Bladder microvascular endothelial cell (primary cell): Measurements from ENCODE around the gene OR4N2. TPM values are rescaled to one million over a fixed set of nuclear protein-coding genes. Genes with fewer than 3 reads are reported as not detected.

Experiments used
- total RNA-seq: library from RNA; depleted of rRNA; stranded (reverse); fragments of >200 nt; gene quantifications from 2 replicates; pipeline ENCODE4 v1.2.3, GENCODE V29; 2014

OR4N2 gene, protein sequence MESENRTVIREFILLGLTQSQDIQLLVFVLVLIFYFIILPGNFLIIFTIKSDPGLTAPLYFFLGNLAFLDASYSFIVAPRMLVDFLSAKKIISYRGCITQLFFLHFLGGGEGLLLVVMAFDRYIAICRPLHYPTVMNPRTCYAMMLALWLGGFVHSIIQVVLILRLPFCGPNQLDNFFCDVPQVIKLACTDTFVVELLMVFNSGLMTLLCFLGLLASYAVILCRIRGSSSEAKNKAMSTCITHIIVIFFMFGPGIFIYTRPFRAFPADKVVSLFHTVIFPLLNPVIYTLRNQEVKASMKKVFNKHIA
- not detected in 2 replicates for total RNA-seq

GRCh38 chr14:19803470-19803869 lies at the start of gene OR4N2:
Gene OR4N2, plus strand, starts transcription at chr14:19803770. Its CDS starts 23,679 bp downstream, at chr14:19827449.

GRCh38 chr14:19773204-19773603 lies 30.4 kb upstream of the OR4N2 start, which contains the start of gene OR4M1:
Gene OR4M1, plus strand, starts transcription at chr14:19773504. Its CDS starts 6,819 bp downstream, at chr14:19780323.

DNA sequence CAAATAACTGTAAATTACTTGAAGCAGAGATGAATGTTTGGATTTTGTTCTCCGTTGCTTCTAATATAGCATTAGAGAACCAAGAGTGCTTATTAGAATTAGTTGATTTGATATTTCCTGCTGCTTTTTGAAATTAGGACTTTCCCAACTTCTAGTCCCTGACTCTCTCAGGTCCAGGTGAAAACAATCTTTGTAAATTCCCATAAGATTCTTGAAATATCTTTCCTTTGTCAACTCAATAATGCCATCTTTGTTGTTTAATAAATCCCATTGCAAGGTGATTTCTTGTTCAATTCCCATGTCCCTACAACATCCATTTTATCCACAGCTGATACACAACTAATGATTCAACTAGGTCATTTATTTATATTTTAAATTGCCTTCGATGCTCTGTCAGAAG lies 71.3 kb downstream of the OR4N2 start, which contains the start of gene OR4K2:
OR4K2 (plus strand) TSS at position 301 of the 400 bp plus-strand sequence. CDS start 1,126 bp downstream, outside the sequence.

Other genes starting within 250 kb of the OR4N2 start
- gene OR11H2, start 89.9 kb upstream of the OR4N2 start, total RNA-seq, result not detected in 2 replicates
- gene OR4Q3, start 60.2 kb upstream of the OR4N2 start, total RNA-seq, result not detected in 2 replicates
- gene OR4M1, start 30.3 kb upstream of the OR4N2 start, total RNA-seq, result not detected in 2 replicates
- gene OR4K2, start 71.4 kb downstream of the OR4N2 start, total RNA-seq, result not detected in 2 replicates
- gene OR4K5, start 116.8 kb downstream of the OR4N2 start, total RNA-seq, result not detected in 2 replicates
- gene OR4K1, start 127.1 kb downstream of the OR4N2 start, total RNA-seq, result not detected in 2 replicates
- gene OR4K15, start 171.8 kb downstream of the OR4N2 start, total RNA-seq, result not detected in 2 replicates
- gene OR4Q2, start 198.4 kb downstream of the OR4N2 start, total RNA-seq, result not detected in 2 replicates
- gene OR4K14, start 215.5 kb downstream of the OR4N2 start, total RNA-seq, result not detected in 2 replicates
- gene OR4K13, start 232.3 kb downstream of the OR4N2 start, total RNA-seq, result not detected in 2 replicates